Body of pancreas (tissue), 4 donors: ENCODE results near the gene PGP.

Experiments used
- CTCF ChIP-seq, 7 experiments: fragments of 450-650 bp in 4 of 7; fragments of 200-600 bp in 3 of 7; sonication (generic) in 3 of 7; IDR thresholded peaks; one replicate each; pipeline ENCODE4 v1.5.1; 2016 to 2019; ENCODE audit warnings: antibody characterized with exemption in 7 of 7
- POLR2A ChIP-seq, 3 donors: fragments of 450-650 bp; IDR thresholded peaks; one replicate each; pipeline ENCODE4 v1.6.1; 2016; ENCODE audit warnings: antibody characterized with exemption in 3 of 3, mild to moderate bottlenecking in 2 of 3

GRCh38 chr16:2183671-2184070 is 31.0 kb downstream of the PGP start:
- no peak for TF ChIP-seq CTCF (IDR thresholded peaks at IDR 0.05)
- no peak for TF ChIP-seq POLR2A (IDR thresholded peaks at IDR 0.05)
